Peyer's patch (tissue), 4 donors: ENCODE measurements around the gene PRF1. TPM values are rescaled to one million over a fixed set of nuclear protein-coding genes. Genes with fewer than 3 reads are reported as not detected.

Source experiments
- DNase-seq, 3 donors: peaks; one replicate each; pipeline ENCODE4 v3.0.0-alpha.2; 2017 to 2019
- H3K27ac ChIP-seq, 4 donors: fragments of 200-600 bp; sonication (generic); one replicate each; pipeline ENCODE4 v1.5.1; 2016 to 2019
- H3K27me3 ChIP-seq, 2 donors: fragments of 200-600 bp; sonication (generic); one replicate each; pipeline ENCODE4 v1.5.1; 2019
- H3K36me3 ChIP-seq, 3 donors: fragments of 200-600 bp; sonication (generic); one replicate each; pipeline ENCODE4 v1.5.1; 2016 to 2019
- H3K4me1 ChIP-seq, 4 donors: fragments of 200-600 bp; sonication (generic); one replicate each; pipeline ENCODE4 v1.5.1; 2016 to 2019
- H3K4me3 ChIP-seq, 4 donors: fragments of 200-600 bp; sonication (generic); 1 replicate in 3 of 4; 2 replicates in 1 of 4; pipeline ENCODE4 v1.5.1; 2016 to 2019; ENCODE audit warnings: mild to moderate bottlenecking in 1 of 4
- H3K9me3 ChIP-seq, 4 donors: fragments of 200-600 bp; sonication (generic); one replicate each; pipeline ENCODE4 v1.5.1; 2016 to 2019; ENCODE audit warnings: mild to moderate bottlenecking in 1 of 4
- CTCF ChIP-seq, 6 experiments: fragments of 450-650 bp in 4 of 6; fragments of 200-600 bp in 2 of 6; sonication (generic) in 1 of 6; IDR thresholded peaks; one replicate each; pipeline ENCODE4 v1.5.1; 2017 to 2019; ENCODE audit warnings: antibody characterized with exemption in 6 of 6, mild to moderate bottlenecking in 3 of 6, moderate library complexity in 1 of 6
- POLR2A ChIP-seq, 2 donors: fragments of 450-650 bp; IDR thresholded peaks; one replicate each; pipeline ENCODE4 v1.5.1; 2017; ENCODE audit warnings: antibody characterized with exemption in 2 of 2, mild to moderate bottlenecking in 2 of 2, moderate library complexity in 2 of 2
- total RNA-seq, 4 donors: library from RNA; depleted of rRNA; stranded (reverse); fragments of >200 nt; gene quantifications; one replicate each; pipeline ENCODE4 v1.1.0, GENCODE V29; 2016

The PRF1 gene
- total RNA-seq, 4 donors from 2014 or later: 4.6 to 12.4 (median 6.3) TPM

GRCh38 chr10:70599319-70599718 is 3.2 kb downstream of the PRF1 start:
- H3K36me3 ChIP-seq: no peaks in the 10 kb centered on the region
- H3K27me3 ChIP-seq: no peaks in the 10 kb centered on the region
- no peak for TF ChIP-seq CTCF (IDR thresholded peaks at IDR 0.05)
- no peaks in the 10 kb centered on the region for H3K4me1 ChIP-seq
- H3K27ac ChIP-seq: no peak overlapping the region
- no peak for DNase-seq
- no peak overlapping the region for H3K4me3 ChIP-seq
- no peaks in the 10 kb centered on the region for H3K9me3 ChIP-seq

- Histone ChIP-seq H3K36me3 (no peaks in the 10 kb centered on the region), H3K4me1 (no peaks in the 10 kb centered on the region), H3K4me3 (no peak overlapping the region), H3K27me3 (no peaks in the 10 kb centered on the region), H3K27ac (no peak overlapping the region), H3K9me3 (no peaks in the 10 kb centered on the region)
- peak in 1 of 3 donors; percentile 36 for DNase-seq
- TF ChIP-seq CTCF (IDR thresholded peaks at IDR 0.05) (no peak), POLR2A (IDR thresholded peaks at IDR 0.05) (no peak)
These were observed 3.7 kb downstream of the PRF1 start for GRCh38 chr10:70598857-70599295.

GRCh38 chr10:70597856-70598815 is 4.4 kb downstream of the PRF1 start:
- H3K36me3 ChIP-seq: no peaks in the 10 kb centered on the region
- no peak overlapping the region for H3K4me3 ChIP-seq
- peak in 1 of 3 donors; percentile 43 for DNase-seq
- H3K9me3 ChIP-seq: no peaks in the 10 kb centered on the region
- H3K27me3 ChIP-seq: no peaks in the 10 kb centered on the region
- TF ChIP-seq POLR2A (IDR thresholded peaks at IDR 0.05): no peak
- no peak for TF ChIP-seq CTCF (IDR thresholded peaks at IDR 0.05)
- no peaks in the 10 kb centered on the region for H3K4me1 ChIP-seq
- H3K27ac ChIP-seq: no peak overlapping the region

GRCh38 chr10:70596860-70597809 is 5.4 kb downstream of the PRF1 start:
- no peak overlapping the region for H3K4me3 ChIP-seq
- DNase-seq: no peak
- H3K9me3 ChIP-seq: no peaks in the 10 kb centered on the region
- H3K36me3 ChIP-seq: no peaks in the 10 kb centered on the region
- TF ChIP-seq POLR2A (IDR thresholded peaks at IDR 0.05) (no peak), CTCF (IDR thresholded peaks at IDR 0.05) (no peak)
- no peaks in the 10 kb centered on the region for H3K27me3 ChIP-seq
- no peak overlapping the region for H3K27ac ChIP-seq
- no peaks in the 10 kb centered on the region for H3K4me1 ChIP-seq

GRCh38 chr10:70596110-70596798 is 6.3 kb downstream of the PRF1 start:
- Histone ChIP-seq H3K27ac (no peak overlapping the region), H3K9me3 (no peaks in the 10 kb centered on the region), H3K36me3 (no peaks in the 10 kb centered on the region), H3K4me1 (no peaks in the 10 kb centered on the region), H3K4me3 (no peak overlapping the region), H3K27me3 (no peaks in the 10 kb centered on the region)
- TF ChIP-seq POLR2A (IDR thresholded peaks at IDR 0.05): no peak
- TF ChIP-seq CTCF (IDR thresholded peaks at IDR 0.05): no peak
- peak in 1 of 3 donors; percentile 38 for DNase-seq
